ENCODE measurements around the gene ZNF804B.

The ZNF804B gene

DNA sequence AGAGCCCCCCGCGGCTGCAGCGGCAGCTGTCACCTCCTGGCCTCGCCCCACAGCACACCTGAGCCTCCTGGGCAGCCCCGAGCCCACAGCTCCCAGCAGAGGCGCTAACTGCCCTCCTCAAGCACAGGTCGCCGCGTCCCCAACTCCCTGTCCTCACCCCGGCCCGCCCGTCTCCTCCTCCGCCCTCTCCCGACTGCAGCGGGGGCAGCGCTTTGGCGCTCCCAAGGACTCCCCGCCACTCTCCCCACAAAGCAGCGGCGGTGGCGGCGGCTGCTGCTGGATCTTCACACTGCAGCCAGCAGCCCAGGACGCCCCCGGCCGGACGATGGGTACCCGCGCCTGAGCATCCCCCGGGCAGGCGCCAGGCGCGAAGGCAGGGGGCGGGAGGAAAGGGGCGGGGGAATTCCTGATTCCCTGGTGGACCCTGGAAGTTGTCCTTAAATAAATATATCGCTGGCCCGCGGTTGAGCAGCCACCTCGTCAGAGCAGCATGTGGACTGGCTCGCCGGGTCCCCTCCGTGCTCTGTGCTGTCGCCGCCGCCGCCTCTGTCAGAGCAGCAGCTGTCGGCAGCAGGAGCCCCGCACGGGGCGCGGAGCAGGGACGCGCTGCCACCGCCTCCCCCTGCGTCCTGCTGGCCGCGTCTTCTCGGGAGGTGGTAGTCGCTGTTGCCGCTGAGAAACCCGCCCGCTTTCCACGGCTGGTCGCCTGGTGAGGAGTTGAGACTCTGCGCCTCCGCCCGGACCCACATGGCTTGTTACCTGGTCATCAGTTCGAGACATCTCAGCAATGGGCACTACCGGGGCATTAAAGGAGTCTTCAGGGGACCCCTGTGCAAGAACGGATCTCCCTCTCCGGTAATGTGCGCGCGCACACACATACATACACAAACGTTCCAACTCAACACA, at the start of gene ZNF804B:
Gene ZNF804B (plus strand): TSS at position 471 of the 906 bp plus-strand sequence. CDS start 277 bp downstream, at position 748.
- DNase-seq = peak; percentile 73

DNA sequence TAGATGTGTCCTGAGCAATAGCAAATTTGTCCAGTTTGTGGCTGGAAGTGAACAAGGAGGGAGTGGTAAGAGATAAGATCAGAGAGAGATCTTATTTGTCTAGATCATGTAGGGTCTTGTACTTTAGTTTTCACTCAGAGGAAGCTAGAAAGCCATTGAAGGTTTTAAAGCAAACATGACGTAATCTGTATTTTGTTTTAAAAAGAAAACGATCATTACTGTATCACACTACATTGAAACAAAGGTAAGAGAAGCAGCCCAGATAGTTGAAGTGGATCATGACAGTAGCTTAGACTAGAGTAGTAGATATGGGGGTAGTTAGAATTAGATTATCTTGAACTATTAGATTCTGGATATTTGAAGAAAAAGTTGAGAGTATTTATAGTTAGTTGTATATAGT, 23.6 kb upstream of the ZNF804B start:
- DNase-seq = no peak

DNA sequence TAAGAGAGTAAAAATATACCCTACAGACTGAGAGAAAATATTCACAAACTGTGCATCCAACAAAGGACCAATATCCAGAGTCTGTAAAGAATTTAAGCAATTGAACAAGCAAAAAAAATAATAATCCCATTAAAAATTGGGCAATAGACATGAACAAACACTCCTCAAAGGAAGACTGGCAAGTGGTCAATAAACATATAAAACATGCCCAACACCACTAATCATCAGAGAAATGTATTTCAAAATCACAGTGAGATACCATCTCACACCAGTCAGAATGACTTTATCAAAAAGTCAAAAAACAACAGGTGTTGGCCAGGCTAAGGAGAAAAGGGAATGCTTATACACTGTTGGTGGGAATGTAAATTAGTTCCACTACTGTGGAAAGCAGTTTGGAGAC, 21.9 kb upstream of the ZNF804B start:
- DNase-seq = no peak

DNA sequence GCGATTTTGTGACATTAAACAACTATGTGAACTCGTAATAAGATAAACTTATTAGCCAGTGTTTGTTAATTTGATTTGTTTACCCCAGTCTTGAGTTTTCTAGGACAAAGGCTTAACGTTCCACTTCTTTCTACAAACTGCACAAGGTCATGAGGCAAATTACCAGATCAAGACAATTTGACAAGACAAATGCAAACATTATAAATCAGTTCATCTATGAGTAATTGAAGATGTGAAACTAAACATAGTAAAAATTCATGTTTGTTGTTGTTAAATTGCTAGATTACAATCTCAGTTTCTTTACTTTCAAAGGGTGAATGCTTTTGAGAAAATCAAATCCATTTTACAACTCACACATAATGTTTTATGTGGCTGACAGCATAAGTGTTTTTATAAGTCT, 13.4 kb upstream of the ZNF804B start:
- DNase-seq = no peak

DNA sequence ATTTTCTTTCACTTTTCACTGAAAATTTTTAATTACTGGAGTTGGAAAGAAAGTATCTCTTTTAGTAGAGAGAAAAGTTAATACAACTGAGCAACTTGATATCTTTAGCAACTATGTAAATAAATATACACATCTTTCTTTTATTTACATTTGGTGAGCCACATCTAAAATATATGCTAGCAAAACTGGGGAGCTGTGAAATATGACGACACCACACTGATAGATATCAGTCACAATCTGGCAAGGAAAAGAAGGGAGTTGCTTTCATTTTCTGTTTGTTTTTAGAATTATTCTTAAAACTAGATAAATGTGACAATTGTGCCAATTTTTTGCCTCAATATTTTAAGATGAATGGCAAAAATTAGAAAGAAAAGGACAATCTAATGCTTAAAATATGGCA, 2.7 kb upstream of the ZNF804B start:
- DNase-seq = no peak

DNA sequence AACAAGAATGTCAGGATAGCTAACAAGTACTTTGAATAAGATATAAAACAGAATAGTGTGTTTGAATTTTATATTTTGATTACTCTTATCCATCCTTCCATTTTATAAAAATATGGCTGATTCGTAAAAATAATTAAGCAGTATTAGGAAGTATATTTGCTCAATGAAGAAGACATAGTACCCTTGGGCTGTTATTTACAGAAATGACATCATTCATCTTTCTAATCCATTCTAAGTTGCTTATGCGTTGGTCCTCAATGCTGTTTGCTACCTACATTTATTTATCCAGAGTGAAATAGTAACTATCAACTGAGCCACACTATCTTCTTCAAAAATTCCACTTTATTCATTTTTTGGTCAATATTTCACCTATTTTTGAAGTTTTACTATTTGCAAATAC, 2.1 kb upstream of the ZNF804B start:
- no peak for DNase-seq

DNA sequence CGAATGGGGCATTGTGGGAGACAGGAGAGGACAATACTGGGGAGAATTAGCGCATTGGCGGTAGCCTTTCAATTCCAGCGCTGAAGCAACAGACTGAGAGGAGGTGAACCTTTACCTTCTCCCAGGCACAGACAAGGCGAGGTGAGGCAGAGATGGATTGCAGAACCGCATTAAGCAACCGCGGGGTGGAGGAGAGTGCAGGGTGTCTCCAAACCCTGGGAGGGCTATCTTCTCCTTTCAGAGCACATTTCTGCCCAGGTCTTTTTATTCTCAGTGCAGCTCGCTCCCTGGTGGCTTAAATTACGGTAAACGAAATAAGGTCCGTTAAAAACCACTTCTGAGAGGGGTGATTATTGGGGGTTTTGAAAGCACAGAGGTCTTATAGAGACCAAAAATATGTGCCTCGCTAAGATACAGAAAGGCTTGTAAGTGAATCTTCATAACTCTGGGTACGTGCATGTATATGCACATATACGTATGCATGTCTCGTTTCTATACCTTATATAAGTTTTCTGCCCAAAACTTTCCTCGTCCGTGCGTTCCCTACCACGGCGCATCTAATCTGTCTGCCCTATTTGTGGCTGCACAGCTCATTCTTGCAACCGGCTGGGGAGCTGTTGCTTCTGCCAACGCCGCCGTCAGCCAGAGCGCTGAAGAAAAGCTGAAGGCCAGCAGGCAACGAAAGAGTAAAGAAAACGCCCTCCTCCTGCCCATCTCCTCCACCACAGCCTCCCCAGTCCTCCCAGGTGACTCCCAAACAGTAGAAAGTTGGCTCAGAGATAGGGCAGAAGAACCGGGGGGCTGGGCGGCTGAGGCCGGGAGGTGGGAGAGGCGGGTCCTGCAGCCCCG, 895 bp upstream of the ZNF804B start:
- DNase-seq = no peak

DNA sequence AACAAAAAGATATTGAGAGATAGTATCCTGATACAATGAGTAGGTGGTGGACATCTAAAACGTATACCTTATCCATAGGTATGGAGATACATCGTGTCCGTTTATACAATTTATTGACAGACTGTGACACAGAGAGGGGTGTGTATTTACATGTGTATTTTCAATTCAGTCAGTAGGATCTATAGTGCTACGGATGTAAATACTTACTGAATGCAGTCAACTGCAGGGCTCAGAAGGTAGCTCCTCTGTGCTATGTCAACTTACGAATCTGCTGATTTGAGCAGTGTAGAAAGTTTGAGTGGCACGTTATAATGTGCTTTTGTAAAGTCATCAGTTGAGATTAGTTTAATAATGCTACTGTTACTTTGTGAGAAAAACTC, 626 bp downstream of the ZNF804B start:
- DNase-seq = no peak

DNA sequence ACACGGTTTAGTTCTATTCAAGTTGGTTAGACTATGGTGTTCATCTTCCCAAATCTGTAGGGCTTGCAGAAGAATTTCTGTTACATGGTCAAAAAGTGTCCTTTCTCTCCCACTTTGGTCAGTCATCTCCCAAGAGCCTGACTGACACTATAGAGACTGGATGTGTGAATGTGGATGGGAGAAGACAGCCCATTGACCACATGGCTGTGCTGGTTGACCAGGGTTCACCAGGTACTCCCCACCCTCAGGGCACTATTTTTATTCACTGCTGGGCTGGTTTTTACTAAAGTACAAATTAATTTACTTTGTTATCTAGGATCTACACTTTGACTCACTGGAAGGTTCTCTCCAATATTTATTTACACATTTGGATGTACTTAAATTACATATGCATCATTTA, 2.3 kb downstream of the ZNF804B start:
- DNase-seq = no peak

DNA sequence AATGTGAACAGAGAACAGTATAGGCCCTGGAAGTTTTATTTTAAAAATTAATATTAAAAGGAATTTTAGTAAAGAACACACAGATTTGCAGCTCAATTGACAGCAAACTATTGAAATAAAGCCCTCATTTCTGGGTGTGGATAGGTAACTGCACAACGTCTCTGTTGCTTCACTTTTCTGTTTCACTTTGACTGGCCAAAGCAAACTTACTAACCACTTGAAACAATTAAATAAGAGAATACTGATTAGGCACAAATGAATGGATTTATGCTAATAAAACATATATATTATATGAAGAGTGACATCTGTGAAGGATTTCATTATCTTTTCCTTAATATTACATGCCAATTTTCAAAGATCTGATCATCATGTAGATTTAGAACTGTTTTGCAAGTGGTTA, 11.9 kb downstream of the ZNF804B start:
- DNase-seq = no peak

DNA sequence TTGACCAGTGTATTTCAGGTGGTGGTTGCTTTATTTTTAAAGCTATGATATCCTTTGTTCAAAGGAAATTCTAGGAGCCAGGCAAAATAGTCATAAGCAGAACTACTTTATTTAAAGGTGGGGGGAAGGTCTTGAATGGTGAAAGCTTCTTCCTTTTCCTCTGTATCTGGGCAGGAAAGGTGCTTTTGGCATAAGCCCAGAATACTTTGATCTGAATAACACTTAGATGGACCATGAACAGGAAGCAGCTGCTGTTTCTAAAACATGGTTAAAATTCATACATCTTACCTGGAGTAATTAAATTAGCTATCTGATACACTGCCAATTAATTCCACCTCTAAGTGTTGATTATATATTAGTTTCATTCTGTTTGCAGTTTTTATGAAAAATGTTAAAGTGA, 13.3 kb downstream of the ZNF804B start:
- no peak for DNase-seq

DNA sequence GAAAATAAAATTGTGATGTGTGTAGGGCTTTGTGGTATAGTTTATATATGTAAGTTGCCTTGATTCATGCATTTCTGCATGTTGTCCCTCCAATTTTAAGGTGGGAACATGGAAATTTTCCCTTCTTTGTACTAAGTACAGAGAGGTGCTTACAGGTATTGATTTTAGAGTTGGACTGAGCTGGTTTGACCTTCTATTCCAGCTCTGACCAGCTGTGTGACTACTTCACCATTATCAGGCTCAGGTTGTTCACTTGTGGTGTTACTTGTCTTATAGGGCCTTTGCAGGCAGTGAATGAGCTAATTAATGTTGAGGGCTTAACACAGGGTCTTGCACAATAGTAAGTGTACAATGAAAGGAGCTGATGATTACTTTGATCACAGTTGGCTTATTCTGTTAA, 16.3 kb downstream of the ZNF804B start:
- no peak for DNase-seq

DNA sequence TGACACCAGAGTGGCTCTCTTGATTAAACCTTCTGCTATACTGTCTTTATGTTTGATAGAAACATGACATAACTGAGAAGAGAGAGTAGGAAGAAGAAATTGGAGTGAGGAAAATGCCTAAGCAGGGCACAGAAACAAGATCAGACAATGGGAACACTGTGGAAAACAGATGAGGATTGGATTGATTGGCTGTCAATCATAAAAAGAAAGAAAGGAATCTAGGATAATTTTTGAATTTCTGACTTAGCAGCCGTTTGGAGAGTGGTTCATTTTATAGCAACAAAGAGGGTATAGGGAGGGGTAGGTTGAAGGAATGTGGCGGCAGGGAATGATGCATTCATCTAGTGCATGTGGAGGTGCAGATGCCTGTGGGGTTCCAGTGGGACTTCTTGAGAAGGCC, 28.3 kb downstream of the ZNF804B start:
- DNase-seq = no peak

DNA sequence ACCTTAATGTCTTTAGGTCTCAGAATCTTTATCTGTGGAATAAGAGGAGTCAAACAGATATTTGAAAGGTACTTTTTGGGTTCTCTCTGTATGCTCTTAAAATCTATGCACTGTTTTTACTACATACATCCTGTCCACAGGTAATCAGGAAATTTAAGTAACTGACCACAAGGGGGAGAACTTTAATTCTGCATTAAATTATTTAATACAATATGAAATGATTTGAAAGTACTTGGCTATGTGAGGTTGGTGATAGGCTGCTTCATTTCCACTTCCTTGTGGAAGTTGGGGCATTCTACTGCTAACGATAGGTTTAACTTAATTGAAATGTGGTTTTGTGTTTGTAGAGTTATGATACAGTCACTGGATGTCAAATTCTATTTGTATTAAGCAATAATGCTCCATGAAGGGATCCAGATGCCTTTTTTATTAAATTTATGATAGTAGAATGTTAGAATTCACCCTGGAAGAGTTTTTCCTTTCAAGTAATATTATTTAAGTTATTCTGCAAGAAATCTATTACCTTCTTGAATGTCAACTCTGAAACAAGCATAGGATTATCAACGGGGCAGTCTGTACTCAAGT, 30.1 kb downstream of the ZNF804B start:
- DNase-seq = peak; percentile 30

DNA sequence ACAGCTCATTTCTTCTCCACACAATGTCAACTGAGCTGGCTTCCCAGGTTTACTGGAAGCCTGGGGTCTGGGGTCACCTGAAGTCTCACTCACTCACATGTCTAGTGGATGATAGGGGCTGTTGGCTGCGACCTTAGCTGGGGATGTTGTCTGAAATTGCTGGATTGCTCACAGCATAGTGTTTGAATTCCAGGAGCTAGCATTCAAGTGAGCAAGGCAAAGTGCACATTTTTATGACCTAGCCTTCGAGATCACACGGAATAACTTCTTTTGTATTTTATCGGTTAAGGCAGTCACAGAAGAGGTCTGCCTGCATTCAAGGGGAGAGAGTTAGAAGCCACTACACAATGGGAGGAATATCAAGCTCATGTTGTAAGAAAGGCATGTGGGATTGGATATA, 32.4 kb downstream of the ZNF804B start:
- DNase-seq = no peak

DNA sequence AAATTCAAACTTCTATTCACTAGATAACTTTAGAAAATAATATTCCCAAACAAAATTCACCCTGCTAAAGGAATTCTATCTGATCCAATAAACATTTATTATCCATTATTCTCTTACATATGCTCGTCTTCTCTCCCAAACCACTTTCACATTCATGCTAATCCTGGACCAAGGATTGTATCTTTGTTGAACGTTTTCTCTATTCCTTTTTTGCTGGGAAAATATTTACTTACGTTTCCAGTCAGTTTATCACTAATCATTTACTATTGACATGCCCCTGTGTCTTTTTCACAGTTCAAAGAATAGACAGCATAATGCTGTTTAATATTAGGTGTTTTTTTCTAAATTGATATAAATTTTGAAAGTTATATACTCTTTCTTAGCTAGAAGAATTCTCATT, 32.9 kb downstream of the ZNF804B start:
- no peak for DNase-seq

DNA sequence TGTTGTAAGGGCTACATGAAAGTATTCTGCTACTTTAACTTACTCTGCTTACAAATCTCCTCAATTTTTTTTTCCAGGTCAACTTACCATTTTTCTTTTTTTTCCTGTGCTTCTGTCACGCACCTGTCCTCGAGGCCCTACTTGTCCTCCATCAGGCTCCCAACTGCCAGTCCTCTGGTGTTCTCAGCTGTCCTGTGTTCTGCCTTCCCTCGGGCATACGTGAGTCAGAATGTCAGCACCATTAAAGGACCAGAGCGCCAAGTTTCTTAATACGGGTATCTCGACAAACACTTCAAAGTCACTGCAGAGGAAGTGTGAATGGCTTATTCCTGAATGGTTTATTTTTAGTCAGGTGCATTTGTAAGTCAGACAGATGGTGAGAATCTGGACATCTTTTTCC, 36.1 kb downstream of the ZNF804B start, which contains the start of gene TEX47:
Gene TEX47 (minus strand): TSS at position 185 of the 400 bp plus-strand sequence. CDS start 795 bp downstream, outside the sequence.
- no peak for DNase-seq

DNA sequence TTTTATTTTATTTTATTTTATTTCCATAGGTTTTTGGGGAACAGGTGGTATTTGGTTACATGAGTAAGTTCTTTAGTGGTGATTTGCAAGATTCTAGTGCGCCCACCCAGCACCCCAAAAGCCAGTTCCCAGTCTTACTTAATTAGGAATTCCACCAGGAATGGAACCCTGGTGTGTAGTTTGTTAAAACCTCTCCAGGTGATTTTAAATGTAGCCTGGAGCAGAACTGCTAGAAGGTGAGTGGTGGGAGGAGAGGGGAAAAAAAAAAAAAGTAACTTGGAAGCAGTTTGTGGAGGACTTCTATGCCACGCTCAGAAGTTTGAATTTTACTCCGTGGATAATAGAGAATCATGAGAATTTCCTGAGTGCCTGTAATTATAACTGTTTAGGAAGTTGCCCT, 41.5 kb downstream of the ZNF804B start:
- DNase-seq = no peak

DNA sequence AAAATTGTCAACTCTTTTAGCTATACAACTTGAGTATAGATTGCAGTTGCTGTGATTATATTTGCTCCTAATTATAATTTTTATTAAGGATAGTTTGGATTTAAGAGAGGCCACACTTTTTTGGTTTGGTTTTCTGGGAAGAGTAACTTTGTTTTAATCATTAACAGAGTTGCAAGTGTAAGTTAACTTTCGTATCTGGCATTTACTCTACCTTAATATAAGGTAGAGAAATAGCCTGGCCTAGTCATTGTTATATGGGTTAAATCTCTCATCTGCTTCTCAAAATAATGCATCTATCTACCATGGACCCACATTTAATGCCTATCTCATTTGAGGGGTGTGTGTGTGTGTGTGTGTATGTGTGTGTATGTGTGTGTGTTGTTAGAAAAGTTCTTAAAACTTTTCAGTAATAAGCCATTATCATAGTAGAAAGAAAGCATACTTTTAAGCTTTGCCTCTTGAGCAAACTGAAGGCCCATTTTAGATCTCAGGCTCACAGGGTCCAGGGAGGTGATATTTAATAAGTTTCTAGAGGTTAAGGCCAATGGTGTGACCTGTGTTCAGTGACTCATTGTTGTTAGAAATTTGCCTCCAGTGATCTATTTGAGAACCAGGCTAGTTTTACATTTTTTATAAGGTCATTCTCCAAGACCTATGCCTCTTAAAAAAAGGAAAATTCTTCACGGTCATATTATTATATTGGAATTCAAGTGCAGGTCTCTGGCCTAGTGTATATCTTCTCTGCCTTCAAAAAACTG, 47.0 kb downstream of the ZNF804B start:
- no peak for DNase-seq

DNA sequence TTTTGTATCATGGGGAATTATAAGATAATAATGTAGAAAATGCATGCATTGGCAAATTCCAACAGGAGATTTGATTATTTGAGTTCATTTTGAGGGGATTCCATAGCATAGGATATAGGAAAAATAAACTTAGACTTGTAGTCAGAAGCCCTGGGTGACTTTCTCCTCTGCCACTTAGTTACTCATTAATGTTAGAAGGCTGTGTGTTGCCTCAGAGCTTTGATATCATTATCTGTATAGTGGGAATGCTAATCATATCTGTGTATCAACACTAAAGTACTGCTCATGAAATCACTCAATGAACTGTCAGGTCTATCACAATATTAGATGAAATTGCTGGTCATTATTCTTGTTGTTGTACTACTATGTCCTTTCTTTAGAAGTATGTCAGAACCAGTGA, 59.1 kb downstream of the ZNF804B start:
- no peak for DNase-seq

DNA sequence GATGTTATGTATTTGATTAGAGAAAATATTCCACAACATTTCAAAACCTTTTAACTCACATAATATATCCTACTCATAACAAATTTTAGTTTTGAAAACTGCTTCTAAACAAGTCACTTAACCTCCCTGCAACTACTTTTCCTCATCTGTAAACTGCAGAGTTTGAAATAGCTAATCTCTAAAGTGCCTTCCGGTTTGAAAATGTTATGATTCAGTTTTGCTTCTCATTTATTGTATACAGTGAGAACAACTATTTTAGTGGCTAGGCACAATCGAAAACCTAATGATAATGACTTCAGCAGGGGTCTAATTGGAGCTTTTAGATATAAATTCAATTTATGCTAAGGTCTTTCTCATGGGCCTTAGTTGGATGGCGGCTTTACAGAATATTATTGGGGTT, 66.7 kb downstream of the ZNF804B start:
- DNase-seq = no peak

DNA sequence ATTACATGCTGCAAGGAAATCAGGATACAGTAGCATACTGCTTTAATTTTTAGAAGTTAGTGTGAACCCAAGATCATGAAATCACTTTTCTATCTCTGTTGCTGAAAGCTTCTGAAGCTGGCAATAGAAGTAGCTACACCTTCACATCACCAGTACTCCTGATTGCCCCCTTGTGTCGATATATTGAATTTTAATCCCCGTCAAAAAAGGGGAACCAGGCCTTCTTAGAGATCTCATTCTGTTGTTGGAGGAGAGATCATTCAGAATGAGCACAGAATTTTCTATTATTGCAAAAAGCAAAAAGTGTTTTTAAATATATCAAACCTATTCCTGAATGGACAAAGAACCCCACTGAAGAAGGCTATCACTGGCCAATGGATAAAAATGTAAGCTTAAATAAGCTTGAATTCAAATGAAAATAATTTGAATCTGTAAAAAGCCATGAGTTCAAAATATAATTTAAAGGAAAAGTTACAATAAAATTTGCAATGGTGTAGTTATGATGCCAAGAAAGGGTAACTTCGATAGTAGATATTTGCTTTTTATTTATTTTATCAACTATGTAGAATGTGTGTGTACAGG, 75.7 kb downstream of the ZNF804B start:
- no peak for DNase-seq
